Thyroid gland (tissue), 4 donors: ENCODE measurements around the gene AGAP5. TPM values are rescaled to one million over a fixed set of nuclear protein-coding genes. Genes with fewer than 3 reads are reported as not detected.
A peak's percentile ranks its signal among the peaks of the same experiment; 100 is the strongest.
"Not testable (repeated sequence)": the region's sequence is repeated elsewhere in the genome, so short reads cannot be mapped to it uniquely, and the experiment has no call there.

Experiments used
- DNase-seq, 2 donors: peaks; one replicate each; pipeline ENCODE4 v3.0.0-alpha.2; 2019
- H3K27ac ChIP-seq, 3 donors: fragments of 200-600 bp; sonication (generic); 1 replicate in 2 of 3; 2 replicates in 1 of 3; pipeline ENCODE4 v1.5.1; 2016 to 2019; ENCODE audit warnings: mild to moderate bottlenecking in 1 of 3, moderate library complexity in 1 of 3
- H3K27me3 ChIP-seq: fragments of 200-600 bp; sonication (generic); one replicate; pipeline ENCODE4 v1.5.1; 2019
- H3K36me3 ChIP-seq, 2 donors: fragments of 200-600 bp; sonication (generic); one replicate each; pipeline ENCODE4 v1.5.1; 2016 to 2019
- H3K4me1 ChIP-seq, 2 donors: fragments of 200-600 bp; sonication (generic); one replicate each; pipeline ENCODE4 v1.5.1; 2017 to 2019
- H3K4me3 ChIP-seq, 3 donors: fragments of 200-600 bp; sonication (generic); replicated peaks in 1 of 3; 1 replicate in 2 of 3; 2 replicates in 1 of 3; pipeline ENCODE4 v1.5.1; 2016; ENCODE audit warnings: mild to moderate bottlenecking in 1 of 3
- H3K9me3 ChIP-seq: fragments of 200-600 bp; sonication (generic); one replicate; pipeline ENCODE4 v1.5.1; 2017
- POLR2A ChIP-seq, 2 donors: fragments of 450-650 bp; IDR thresholded peaks; one replicate each; pipeline ENCODE4 v1.6.1; 2017; ENCODE audit warnings: antibody characterized with exemption in 2 of 2, mild to moderate bottlenecking in 2 of 2, moderate library complexity in 1 of 2
- WGBS, 2 donors: methylation state at CpG; one replicate each; pipeline ENCODE4 v1.1.5; 2017; 5-methylcytosine and 5-hydroxymethylcytosine counted together
- intact Hi-C: fragments of 100-400 bp; cut with DNase I; formaldehyde crosslinking; loops from one replicate; pipeline ENCODE4 v1.15.1; 2023
- total RNA-seq, 4 donors: library from RNA; depleted of rRNA; stranded (reverse); fragments of >200 nt; gene quantifications; one replicate each; pipeline ENCODE4 v1.2.3, GENCODE V29; 2016
- TF ChIP-seq, protein P1 (sequence below), 6 experiments: fragments of 200-600 bp in 3 of 6; fragments of 450-650 bp in 3 of 6; sonication (generic) in 3 of 6; IDR thresholded peaks; one replicate each; pipeline ENCODE4 v1.5.1; 2016 to 2019; ENCODE audit warnings: antibody characterized with exemption in 6 of 6, mild to moderate bottlenecking in 2 of 6, inconsistent platforms in 1 of 6, moderate library complexity in 1 of 6

Gene AGAP5
- 10 to 100 TPM in 2 of 4 donors, 1 to 10 TPM in 2; 8.2 to 12.1 (median 10.2) TPM for total RNA-seq

DNA sequence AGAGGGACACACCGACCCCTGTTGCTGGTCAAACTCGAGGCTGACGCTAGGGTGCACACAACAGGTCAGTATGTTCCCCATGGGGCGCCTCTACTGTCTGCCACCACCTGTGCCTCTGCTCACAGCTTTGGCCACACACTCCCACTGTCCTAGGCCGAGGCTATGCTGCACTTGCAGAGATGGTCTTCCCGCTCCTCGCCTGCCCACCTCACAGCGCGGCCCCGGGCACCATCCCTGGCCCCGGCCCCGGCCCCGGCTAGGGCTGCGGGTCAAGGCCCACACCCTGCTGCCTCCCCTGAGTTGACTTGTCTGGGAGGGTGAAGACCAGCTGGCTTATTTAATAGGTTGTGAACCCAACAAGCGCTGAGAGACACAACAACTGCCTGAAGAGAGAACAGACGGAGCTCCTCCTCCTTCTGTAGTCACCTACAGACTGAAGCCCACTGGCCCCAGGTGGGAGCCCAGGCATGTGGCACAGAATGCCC is at the start of gene AGAP5:
Gene AGAP5, minus strand, starts transcription at position 435 of the 485 bp plus-strand sequence. Its CDS starts 354 bp downstream, at position 81.
- H3K27me3 ChIP-seq, DNase-seq, H3K9me3 ChIP-seq, H3K36me3 ChIP-seq, H3K27ac ChIP-seq, intact Hi-C loops, H3K4me3 ChIP-seq, H3K4me1 ChIP-seq: not testable (repeated sequence)
- WGBS, 2 donors = 97% methylated on average over 13 to 14 of the region's 16 CpGs

DNA sequence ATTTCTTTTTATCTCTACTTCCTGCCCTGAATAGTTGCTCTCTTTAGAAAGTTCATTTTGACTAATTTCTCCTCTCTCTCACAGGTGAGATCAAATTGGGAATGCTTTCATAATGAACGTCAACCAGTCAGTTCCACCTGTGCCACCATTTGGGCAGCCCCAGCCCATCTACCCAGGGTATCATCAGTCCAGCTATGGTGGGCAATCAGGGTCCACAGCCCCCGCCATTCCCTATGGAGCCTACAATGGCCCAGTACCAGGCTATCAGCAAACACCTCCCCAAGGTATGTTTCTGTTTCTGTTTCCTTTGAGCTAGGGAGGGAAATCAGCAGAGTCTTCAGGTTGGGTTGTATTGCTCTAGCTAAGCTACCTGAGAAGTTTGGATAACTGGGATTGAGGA is 48.8 kb upstream of the AGAP5 start:
- H3K27ac ChIP-seq = no peak overlapping the region
- H3K9me3 ChIP-seq = no peaks in the 10 kb centered on the region
- intact Hi-C loops = loop anchor here (10.0 kb wide), 1 partner anchor 582 kb away; the partner anchor contains the start of genes ECD and FAM149B1
- no peak overlapping the region for H3K4me3 ChIP-seq
- H3K4me1 ChIP-seq = peaks cover 18 to 38% of the 10 kb centered on the region in 2 donors
- WGBS, 2 donors = 86 to 89% methylated on average over 2 of the region's 2 CpGs
- DNase-seq = no peak
- no peaks in the 10 kb centered on the region for H3K27me3 ChIP-seq
- peaks cover 26 to 41% of the 10 kb centered on the region in 2 donors for H3K36me3 ChIP-seq
- TF ChIP-seq POLR2A (IDR thresholded peaks at IDR 0.05) = no peak
- TF ChIP-seq, protein P1, sequence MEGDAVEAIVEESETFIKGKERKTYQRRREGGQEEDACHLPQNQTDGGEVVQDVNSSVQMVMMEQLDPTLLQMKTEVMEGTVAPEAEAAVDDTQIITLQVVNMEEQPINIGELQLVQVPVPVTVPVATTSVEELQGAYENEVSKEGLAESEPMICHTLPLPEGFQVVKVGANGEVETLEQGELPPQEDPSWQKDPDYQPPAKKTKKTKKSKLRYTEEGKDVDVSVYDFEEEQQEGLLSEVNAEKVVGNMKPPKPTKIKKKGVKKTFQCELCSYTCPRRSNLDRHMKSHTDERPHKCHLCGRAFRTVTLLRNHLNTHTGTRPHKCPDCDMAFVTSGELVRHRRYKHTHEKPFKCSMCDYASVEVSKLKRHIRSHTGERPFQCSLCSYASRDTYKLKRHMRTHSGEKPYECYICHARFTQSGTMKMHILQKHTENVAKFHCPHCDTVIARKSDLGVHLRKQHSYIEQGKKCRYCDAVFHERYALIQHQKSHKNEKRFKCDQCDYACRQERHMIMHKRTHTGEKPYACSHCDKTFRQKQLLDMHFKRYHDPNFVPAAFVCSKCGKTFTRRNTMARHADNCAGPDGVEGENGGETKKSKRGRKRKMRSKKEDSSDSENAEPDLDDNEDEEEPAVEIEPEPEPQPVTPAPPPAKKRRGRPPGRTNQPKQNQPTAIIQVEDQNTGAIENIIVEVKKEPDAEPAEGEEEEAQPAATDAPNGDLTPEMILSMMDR (IDR thresholded peaks at IDR 0.05) = no peak

DNA sequence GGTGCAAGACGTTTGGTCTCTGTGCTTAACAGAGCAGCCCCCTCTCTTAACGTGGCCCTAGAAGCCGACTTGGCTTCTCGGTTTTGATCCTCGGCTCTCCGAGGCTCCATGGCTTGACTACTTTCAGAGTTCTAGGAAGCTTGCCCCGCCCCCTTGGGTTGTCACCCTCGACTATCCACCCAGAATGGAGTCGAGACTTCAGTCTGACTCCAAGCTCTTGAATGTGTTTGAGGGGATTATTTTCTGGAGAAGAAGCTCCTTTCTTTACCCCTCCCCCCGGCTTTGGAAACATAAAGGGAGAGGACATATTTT is 46.7 kb upstream of the AGAP5 start:
- Histone ChIP-seq H3K27me3 (no peaks in the 10 kb centered on the region), H3K4me1 (peaks cover 18 to 30% of the 10 kb centered on the region in 2 donors), H3K27ac (peak overlapping the region; percentile 91 to 97 (median 94)), H3K4me3 (peak overlapping the region; percentile 21 to 70 (median 65)), H3K36me3 (peaks cover 22 to 27% of the 10 kb centered on the region in 2 donors), H3K9me3 (no peaks in the 10 kb centered on the region)
- WGBS, 2 donors = 0 to 1% methylated on average over 10 of the region's 10 CpGs
- peak; percentile 65 to 68 for DNase-seq
- intact Hi-C loops = loop anchor here (10.0 kb wide), 1 partner anchor 580 kb away; the partner anchor contains the start of genes ECD and FAM149B1
- TF ChIP-seq POLR2A (IDR thresholded peaks at IDR 0.05) = no peak
- TF ChIP-seq, protein P1 (IDR thresholded peaks at IDR 0.05) = no peak

DNA sequence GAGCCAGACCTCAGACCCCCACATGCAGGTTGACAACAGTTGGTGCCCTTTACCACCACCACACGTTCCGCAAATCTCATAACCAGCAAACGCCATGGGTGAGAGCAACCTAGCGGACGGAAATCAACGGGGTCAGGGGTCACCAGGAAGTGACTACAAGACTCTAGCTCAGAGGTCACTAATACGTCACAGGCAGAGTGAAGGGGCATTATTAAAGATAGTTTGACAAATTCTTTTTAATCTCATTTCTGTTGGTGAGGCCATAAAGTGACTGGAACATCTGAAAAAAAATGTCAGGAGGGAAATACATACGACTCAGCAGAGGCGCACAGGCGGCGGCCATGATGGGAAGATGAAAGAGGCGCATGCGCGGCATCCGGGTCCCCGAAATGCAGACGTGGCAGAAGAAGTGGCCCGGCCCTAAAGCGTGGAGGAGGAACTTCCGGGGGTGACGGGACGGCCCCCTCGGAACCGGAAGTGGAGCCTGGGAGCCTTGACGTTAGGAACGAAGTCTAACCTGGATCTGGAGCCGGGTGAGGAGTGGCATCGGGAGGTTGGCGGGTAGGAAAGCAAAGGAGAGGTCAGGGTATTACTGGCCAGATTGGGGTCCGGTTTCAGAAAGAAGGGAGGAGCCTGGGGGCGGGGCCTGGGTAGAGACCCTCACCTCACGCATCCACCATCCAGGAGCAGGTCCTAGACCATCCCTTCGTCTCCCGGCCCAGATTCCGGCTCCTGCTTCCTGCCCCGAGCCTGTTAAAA is 46.2 kb upstream of the AGAP5 start, which contains the start of gene SEC24C:
Gene SEC24C, plus strand, starts transcription at position 468 of the 759 bp plus-strand sequence. CDS start 2,461 bp downstream, outside the sequence.
- Histone ChIP-seq H3K4me1 (peaks cover 18 to 30% of the 10 kb centered on the region in 2 donors), H3K9me3 (no peaks in the 10 kb centered on the region), H3K36me3 (peaks cover 20 to 22% of the 10 kb centered on the region in 2 donors), H3K27me3 (no peaks in the 10 kb centered on the region), H3K27ac (peak within 1 kb of the TSS; percentile 91 to 97 (median 94)), H3K4me3 (peak within 1 kb of the TSS; percentile 21 to 70 (median 65))
- peak in 1 of 2 donors; percentile 79 for TF ChIP-seq POLR2A (IDR thresholded peaks at IDR 0.05)
- TF ChIP-seq, protein P1 (IDR thresholded peaks at IDR 0.05) = peak in 1 of 6 experiments; percentile 5
- WGBS, 2 donors = 0 to 1% methylated on average over 34 to 36 of the region's 36 CpGs
- intact Hi-C loops = loop anchor here (10.0 kb wide), 1 partner anchor 579 kb away; the partner anchor contains the start of genes ECD and FAM149B1
- DNase-seq = peak; percentile 96 to 97

DNA sequence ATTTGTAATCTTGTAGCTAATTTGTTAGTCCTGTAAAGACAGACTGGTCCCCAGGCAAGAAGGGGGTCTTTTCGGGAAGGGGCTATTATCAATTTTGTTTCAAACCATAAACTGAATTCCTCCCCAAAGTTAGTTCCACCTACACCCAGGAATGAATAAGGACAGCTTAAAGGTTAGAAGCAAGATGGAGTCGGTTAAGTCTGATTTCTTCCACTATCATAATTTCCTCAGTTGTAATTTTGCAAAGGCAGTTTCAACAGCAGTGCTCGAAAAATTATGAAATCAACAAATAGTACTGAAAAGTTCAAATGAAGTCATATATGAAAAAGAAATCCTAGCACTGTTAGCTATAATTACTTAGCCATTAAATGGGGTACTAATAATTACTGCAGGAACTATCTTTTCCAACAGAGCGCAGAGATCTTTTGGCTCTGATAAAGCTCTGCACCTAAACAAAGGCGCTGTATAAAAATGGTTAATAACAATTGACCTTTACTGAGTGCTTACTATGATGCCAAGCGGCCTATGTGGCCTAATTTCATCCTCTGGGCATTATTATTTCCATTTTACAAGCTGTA is 45.5 kb upstream of the AGAP5 start:
- Histone ChIP-seq H3K4me3 (peak overlapping the region; percentile 19 to 70 (median 65)), H3K27me3 (no peaks in the 10 kb centered on the region), H3K27ac (peak overlapping the region; percentile 91 to 97 (median 94)), H3K36me3 (peaks cover 15 to 17% of the 10 kb centered on the region in 2 donors), H3K9me3 (no peaks in the 10 kb centered on the region), H3K4me1 (peaks cover 18 to 26% of the 10 kb centered on the region in 2 donors)
- intact Hi-C loops = loop anchor here (10.0 kb wide), 1 partner anchor 579 kb away; the partner anchor contains the start of genes ECD and FAM149B1
- TF ChIP-seq, protein P1 (IDR thresholded peaks at IDR 0.05) = no peak
- 32 to 36% methylated on average over 6 of the region's 6 CpGs for WGBS, 2 donors
- no peak for DNase-seq
